ENCODE measurements around the gene FOXK1. TPM values are rescaled to one million over a fixed set of nuclear protein-coding genes. Genes with fewer than 3 reads are reported as not detected.
A peak's percentile ranks its signal among the peaks of the same experiment; 100 is the strongest.

FOXK1 gene
- total RNA-seq, 4 donors from 2014 or later: 28.0 to 59.9 (median 34.2) TPM

DNA sequence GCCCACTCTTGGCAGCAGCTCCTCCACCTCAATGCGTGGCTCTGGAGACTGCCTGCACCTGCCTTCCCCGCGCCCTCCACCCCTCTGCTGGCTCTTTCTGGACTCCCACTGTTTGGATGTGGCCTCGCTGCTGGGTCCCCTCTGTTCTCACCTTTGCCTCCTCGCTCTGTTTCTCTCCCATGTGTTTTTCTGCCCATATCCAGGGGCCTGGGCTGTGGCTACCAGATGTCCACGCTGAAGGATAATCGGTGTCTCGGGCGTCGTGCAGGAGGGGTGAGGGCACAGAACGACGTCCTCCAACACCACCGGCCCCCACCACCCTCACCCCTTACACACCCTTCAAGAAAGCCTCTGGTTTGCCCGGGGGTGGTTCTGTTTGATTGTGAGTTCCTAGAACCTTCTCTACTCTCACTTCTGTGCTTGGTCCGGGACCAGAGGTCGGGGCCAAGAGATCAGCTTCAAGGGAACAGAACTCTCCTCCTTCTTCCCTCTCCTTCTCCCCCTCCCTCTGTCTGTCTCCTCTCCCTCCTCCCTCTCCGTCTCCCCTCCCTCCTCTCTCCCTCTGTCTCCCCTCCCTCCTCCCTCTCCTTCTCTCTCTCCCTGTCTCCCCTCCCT is 125.0 kb downstream of the FOXK1 start:
- WGBS, 2 donors (ENCODE audit: low coverage in 1 of 2): 49 to 55% methylated on average over 12 to 17 of the region's 17 CpGs
- Histone ChIP-seq H3K4me1 (no peaks in the 10 kb centered on the region), H3K36me3 (no peaks in the 10 kb centered on the region), H3K27me3 (peaks cover 26% of the 10 kb centered on the region), H3K9me3 (no peaks in the 10 kb centered on the region), H3K4me3 (no peak overlapping the region), H3K27ac (no peak overlapping the region)
- intact Hi-C loops (cut with DNase I; ENCODE audit: low total_unique reads) (no loop called here), in situ Hi-C loops (cut with MboI; ENCODE audit: low pct_ligation_motif_present in 1 of 4, low pct_unique_long_range_greater_than_20kb in 1 of 4, low sequenced_read_pairs in 3 of 4) (no loop called here)
- no peak for DNase-seq
- TF ChIP-seq, protein P1, sequence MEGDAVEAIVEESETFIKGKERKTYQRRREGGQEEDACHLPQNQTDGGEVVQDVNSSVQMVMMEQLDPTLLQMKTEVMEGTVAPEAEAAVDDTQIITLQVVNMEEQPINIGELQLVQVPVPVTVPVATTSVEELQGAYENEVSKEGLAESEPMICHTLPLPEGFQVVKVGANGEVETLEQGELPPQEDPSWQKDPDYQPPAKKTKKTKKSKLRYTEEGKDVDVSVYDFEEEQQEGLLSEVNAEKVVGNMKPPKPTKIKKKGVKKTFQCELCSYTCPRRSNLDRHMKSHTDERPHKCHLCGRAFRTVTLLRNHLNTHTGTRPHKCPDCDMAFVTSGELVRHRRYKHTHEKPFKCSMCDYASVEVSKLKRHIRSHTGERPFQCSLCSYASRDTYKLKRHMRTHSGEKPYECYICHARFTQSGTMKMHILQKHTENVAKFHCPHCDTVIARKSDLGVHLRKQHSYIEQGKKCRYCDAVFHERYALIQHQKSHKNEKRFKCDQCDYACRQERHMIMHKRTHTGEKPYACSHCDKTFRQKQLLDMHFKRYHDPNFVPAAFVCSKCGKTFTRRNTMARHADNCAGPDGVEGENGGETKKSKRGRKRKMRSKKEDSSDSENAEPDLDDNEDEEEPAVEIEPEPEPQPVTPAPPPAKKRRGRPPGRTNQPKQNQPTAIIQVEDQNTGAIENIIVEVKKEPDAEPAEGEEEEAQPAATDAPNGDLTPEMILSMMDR (IDR thresholded peaks at IDR 0.05): no peak
- TF ChIP-seq POLR2A (IDR thresholded peaks at IDR 0.05) (no peak), EP300 (IDR thresholded peaks at IDR 0.05; ENCODE audit: low read depth) (no peak), POLR2AphosphoS5 (IDR thresholded peaks at IDR 0.05) (no peak)

GRCh38 chr7:4807598-4808016 is 125.5 kb downstream of the FOXK1 start:
- Histone ChIP-seq H3K4me1 (no peaks in the 10 kb centered on the region), H3K36me3 (no peaks in the 10 kb centered on the region), H3K4me3 (no peak overlapping the region), H3K27ac (no peak overlapping the region), H3K9me3 (no peaks in the 10 kb centered on the region), H3K27me3 (peaks cover 26% of the 10 kb centered on the region)
- no peak for DNase-seq
- WGBS, 2 donors (ENCODE audit: low coverage in 1 of 2): 15% methylated on average over 4 of the region's 5 CpGs; no CpG with 5 or more reads in 1 of the 2 donors
- in situ Hi-C loops (cut with MboI; ENCODE audit: low pct_ligation_motif_present in 1 of 4, low pct_unique_long_range_greater_than_20kb in 1 of 4, low sequenced_read_pairs in 3 of 4): no loop called here
- no peak for TF ChIP-seq POLR2A (IDR thresholded peaks at IDR 0.05)
- TF ChIP-seq, protein P1 (IDR thresholded peaks at IDR 0.05): no peak
- no peak for TF ChIP-seq POLR2AphosphoS5 (IDR thresholded peaks at IDR 0.05)
- TF ChIP-seq EP300 (IDR thresholded peaks at IDR 0.05; ENCODE audit: low read depth): no peak
- intact Hi-C loops (cut with DNase I; ENCODE audit: low total_unique reads): no loop called here

- Histone ChIP-seq H3K27ac (peak overlapping the region in 1 of 4 donors; percentile 23), H3K4me1 (no peaks in the 10 kb centered on the region), H3K27me3 (peaks cover 26% of the 10 kb centered on the region), H3K9me3 (no peaks in the 10 kb centered on the region), H3K4me3 (no peak overlapping the region), H3K36me3 (no peaks in the 10 kb centered on the region)
- in situ Hi-C loops (cut with MboI; ENCODE audit: low pct_ligation_motif_present in 1 of 4, low pct_unique_long_range_greater_than_20kb in 1 of 4, low sequenced_read_pairs in 3 of 4) (no loop called here), intact Hi-C loops (cut with DNase I; ENCODE audit: low total_unique reads) (no loop called here)
- TF ChIP-seq EP300 (IDR thresholded peaks at IDR 0.05; ENCODE audit: low read depth) (no peak), POLR2AphosphoS5 (IDR thresholded peaks at IDR 0.05) (no peak), POLR2A (IDR thresholded peaks at IDR 0.05) (no peak)
- TF ChIP-seq, protein P1 (IDR thresholded peaks at IDR 0.05): no peak
- DNase-seq: no peak
- WGBS, 2 donors (ENCODE audit: low coverage in 1 of 2): 59 to 60% methylated on average over 1 to 5 of the region's 5 CpGs
These were observed 125.9 kb downstream of the FOXK1 start for GRCh38 chr7:4808026-4808425.

DNA sequence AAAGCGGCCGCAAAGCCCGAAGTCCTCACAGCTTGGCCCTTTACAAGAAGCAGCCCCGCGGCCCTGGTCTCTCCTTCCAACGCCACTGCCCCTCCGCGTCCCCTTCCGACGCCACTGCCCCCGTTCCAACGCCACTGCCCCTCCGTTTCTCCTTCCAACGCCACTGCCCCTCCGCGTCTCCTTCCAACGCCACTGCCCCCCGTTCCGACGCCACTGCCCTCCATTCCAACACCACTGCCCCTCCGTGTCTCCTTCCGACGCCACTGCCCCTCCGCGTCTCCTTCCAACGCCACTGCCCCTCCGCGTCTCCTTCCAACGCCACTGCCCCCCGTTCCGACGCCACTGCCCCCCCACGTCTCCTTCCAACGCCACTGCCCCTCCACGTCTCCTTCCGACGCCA is 126.5 kb downstream of the FOXK1 start:
- TF ChIP-seq POLR2A (IDR thresholded peaks at IDR 0.05) (no peak), EP300 (IDR thresholded peaks at IDR 0.05; ENCODE audit: low read depth) (no peak), POLR2AphosphoS5 (IDR thresholded peaks at IDR 0.05) (no peak)
- TF ChIP-seq, protein P1 (IDR thresholded peaks at IDR 0.05): no peak
- in situ Hi-C loops (cut with MboI; ENCODE audit: low pct_ligation_motif_present in 1 of 4, low pct_unique_long_range_greater_than_20kb in 1 of 4, low sequenced_read_pairs in 3 of 4): no loop called here
- DNase-seq: no peak
- H3K27ac ChIP-seq: peak overlapping the region in 1 of 4 donors; percentile 23
- H3K27me3 ChIP-seq: peaks cover 26% of the 10 kb centered on the region
- H3K4me3 ChIP-seq: no peak overlapping the region
- intact Hi-C loops (cut with DNase I; ENCODE audit: low total_unique reads): no loop called here
- 83 to 85% methylated on average over 26 to 32 of the region's 37 CpGs for WGBS, 2 donors (ENCODE audit: low coverage in 1 of 2)
- H3K4me1 ChIP-seq: no peaks in the 10 kb centered on the region
- no peaks in the 10 kb centered on the region for H3K36me3 ChIP-seq
- H3K9me3 ChIP-seq: no peaks in the 10 kb centered on the region

Measured in transverse colon (tissue), 4 donors.